CD4-positive, alpha-beta T cell treated with Interleukin-6 at 100 ng/mL for 8 hours (primary cell): Measurements from ENCODE around the gene RAB3A.

ENCODE experiments used
- DNase-seq: peaks from one replicate; pipeline ENCODE4 v3.0.0-alpha.2; 2020; ENCODE audit warnings: mixed read lengths, low spot score

The RAB3A gene

GRCh38 chr19:18197306-18197705, 6.5 kb downstream of the RAB3A start:
- DNase-seq: no peak

- no peak for DNase-seq
Measured at GRCh38 chr19:18196511-18196845, 7.4 kb downstream of the RAB3A start.

- peak; percentile 19 for DNase-seq
Measured at GRCh38 chr19:18194554-18195238, 9.1 kb downstream of the RAB3A start.

GRCh38 chr19:18194181-18194530, 9.7 kb downstream of the RAB3A start:
- no peak for DNase-seq

- no peak for DNase-seq
Measured at GRCh38 chr19:18193388-18194180, 10.3 kb downstream of the RAB3A start.

- DNase-seq: peak; percentile 100
Measured at GRCh38 chr19:18192673-18193387, 11.0 kb downstream of the RAB3A start, which contains the start of gene MPV17L2. Gene MPV17L2 (plus strand): TSS chr19:18193218. CDS start chr19:18193282, 64 bp downstream.

- no peak for DNase-seq
Measured at GRCh38 chr19:18191640-18192062, 12.2 kb downstream of the RAB3A start.

- DNase-seq: no peak
Measured at GRCh38 chr19:18190278-18190677, 13.6 kb downstream of the RAB3A start.

- DNase-seq: no peak
Measured at GRCh38 chr19:18185538-18185937, 18.3 kb downstream of the RAB3A start.

- no peak for DNase-seq
Measured at GRCh38 chr19:18183529-18183928, 20.3 kb downstream of the RAB3A start.

- no peak for DNase-seq
Measured at GRCh38 chr19:18179957-18180356, 23.9 kb downstream of the RAB3A start.

GRCh38 chr19:18176367-18177310, 27.2 kb downstream of the RAB3A start:
- no peak for DNase-seq

GRCh38 chr19:18174983-18175382, 28.9 kb downstream of the RAB3A start:
- no peak for DNase-seq

- DNase-seq: peak; percentile 64
Measured at GRCh38 chr19:18173572-18174288, 30.1 kb downstream of the RAB3A start, which contains the start of gene IFI30. Gene IFI30 (plus strand): TSS chr19:18173813. CDS start chr19:18173842, 29 bp downstream.

GRCh38 chr19:18173054-18173571, 30.7 kb downstream of the RAB3A start:
- DNase-seq: no peak

- DNase-seq: no peak
Measured at GRCh38 chr19:18172331-18173053, 31.4 kb downstream of the RAB3A start.

- no peak for DNase-seq
Measured at GRCh38 chr19:18171605-18172327, 32.1 kb downstream of the RAB3A start.

- no peak for DNase-seq
Measured at GRCh38 chr19:18170714-18171255, 33.1 kb downstream of the RAB3A start.
